GM11168 (cell line): ENCODE results near the gene SIRT5.

Source experiments
- in situ Hi-C: fragments of 300-500 bp; cut with MboI; formaldehyde crosslinking; loops from one replicate; pipeline ENCODE4 v1.12.0; 2022; ENCODE audit warnings: low sequenced_read_pairs; ENCODE audit not compliant: unreplicated experiment

The SIRT5 gene

GRCh38 chr6:13548500-13549210 lies 25.7 kb upstream of the SIRT5 start:
- in situ Hi-C loops: no loop called here

DNA sequence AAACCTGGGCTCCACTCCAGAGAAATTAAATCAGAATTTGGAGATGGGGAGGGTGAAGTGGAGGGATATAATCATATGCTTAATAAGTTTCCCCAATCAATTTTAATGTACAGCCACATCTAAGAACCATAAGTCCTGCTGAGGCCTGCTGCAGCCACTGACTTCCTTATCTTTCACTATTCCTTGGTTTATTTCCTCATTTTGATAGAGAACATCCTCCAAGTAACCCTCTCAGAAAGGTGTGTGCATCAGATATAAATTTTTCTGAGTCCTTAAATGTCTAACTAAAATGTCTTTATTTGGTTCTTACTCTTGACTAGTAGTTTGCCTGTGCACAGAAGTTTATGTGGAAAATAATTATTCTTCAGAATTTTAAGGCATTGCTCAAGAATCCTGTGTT lies 23.7 kb upstream of the SIRT5 start:
- in situ Hi-C loops: no loop called here

DNA sequence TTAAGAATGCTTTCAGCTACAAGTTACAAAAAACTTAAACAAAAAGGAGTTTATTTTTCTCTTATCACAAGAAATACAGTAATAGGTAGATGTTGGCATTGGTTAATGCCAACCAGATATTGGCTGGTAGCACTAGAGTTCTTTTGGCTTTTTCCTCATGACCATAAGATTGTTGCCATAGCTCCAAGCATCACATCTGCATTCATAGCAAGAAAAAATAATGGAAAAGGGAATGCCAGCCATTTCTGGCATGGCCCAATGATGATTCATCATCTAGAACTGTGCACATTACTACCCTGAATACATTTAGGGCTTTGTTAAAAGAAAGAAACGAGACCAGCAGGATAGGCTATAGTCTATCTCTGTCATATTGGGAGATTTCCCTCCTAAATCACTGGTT lies 20.8 kb upstream of the SIRT5 start:
- in situ Hi-C loops: no loop called here

DNA sequence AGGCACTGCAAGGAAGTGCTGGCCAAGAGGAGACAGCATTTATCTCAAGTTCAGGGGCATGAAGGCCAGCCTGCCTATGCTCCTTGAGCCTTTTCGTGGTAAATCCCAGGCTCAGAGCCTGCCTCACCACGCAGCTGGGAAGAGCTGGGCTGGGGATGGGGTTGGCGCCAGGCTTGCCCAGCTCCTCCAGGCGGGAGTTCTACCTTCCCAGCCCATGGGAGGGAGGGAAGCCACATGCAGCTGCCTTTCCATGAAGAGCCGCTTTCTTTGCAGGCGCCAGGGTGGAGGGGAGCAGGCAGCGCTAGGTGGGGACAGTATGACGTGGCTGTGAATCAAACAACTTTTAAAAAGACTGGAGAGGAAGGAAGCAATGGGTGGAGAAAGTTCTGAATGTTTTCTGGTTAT lies 19.5 kb upstream of the SIRT5 start:
- in situ Hi-C loops: no loop called here

DNA sequence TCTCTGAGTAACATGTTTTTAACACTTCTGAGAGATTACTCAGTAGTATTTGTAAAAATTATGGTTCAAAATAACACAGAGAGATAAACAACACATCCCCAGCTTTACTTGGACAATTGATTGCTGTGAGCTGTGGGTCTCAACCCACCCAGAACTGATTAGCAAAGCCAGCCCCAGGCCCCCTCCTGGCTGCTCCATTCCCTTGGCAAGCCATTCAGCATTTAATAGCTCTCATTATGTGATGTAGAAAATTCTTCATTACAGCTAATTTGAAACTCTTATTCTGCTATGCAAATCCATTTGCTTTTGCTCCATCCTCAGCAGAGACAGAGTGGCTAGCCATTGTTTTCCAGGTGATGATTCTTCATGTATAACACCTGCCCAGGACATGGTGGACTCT lies 16.6 kb upstream of the SIRT5 start:
- in situ Hi-C loops: no loop called here

GRCh38 chr6:13558718-13559117 lies 15.7 kb upstream of the SIRT5 start:
- in situ Hi-C loops: no loop called here

DNA sequence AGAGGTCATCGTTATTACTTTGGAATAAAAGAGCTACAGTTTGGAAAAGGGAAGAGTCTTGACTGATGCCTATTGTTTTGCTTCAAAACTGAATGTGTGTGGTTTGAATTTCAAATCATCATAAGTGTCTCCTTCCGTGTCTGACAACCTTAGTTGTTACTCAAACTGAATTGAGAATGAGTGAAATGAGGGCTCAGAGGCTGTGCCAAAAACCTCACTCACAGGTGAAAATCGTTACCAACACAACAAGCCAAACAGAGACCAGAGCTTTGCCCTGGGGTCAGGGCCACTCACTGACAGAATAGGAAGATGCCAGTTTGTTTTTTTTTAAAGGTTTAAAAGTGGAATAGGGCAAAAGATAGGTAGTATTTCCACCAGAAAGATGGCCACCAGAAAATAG lies 15.2 kb upstream of the SIRT5 start:
- in situ Hi-C loops: no loop called here

DNA sequence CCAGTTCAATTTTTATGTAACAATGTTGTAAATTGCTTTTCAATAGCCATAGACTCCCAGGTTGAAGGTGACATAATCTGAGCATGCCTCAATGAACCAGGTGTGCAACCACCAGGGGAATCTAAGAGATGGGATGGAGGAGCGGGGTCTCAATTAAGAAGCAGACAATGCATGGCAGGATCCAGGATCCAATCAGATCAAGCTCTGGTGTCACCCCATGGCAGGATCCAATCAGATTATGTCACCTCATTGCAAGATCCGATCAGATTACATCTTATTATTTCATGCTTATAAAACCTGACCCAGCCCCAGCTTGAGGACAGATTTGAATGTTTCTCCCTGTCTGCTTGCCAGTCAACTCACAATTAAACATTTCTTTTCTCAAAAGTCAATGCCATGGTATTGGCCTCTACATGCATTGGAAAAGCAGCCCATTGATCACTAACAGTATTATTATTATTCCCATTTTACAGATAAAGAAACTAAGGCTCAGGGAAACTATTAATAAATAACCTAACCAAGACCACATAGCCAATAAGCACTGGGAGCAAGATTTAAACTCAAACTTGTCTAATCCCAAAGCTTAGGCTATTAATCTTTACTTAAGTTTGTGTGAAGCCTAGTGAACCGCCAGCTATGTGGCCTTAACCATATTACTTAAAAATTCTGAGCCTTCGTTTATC lies 14.3 kb upstream of the SIRT5 start:
- in situ Hi-C loops: no loop called here

- in situ Hi-C loops: no loop called here
These were observed 13.8 kb upstream of the SIRT5 start for GRCh38 chr6:13560651-13561044.

DNA sequence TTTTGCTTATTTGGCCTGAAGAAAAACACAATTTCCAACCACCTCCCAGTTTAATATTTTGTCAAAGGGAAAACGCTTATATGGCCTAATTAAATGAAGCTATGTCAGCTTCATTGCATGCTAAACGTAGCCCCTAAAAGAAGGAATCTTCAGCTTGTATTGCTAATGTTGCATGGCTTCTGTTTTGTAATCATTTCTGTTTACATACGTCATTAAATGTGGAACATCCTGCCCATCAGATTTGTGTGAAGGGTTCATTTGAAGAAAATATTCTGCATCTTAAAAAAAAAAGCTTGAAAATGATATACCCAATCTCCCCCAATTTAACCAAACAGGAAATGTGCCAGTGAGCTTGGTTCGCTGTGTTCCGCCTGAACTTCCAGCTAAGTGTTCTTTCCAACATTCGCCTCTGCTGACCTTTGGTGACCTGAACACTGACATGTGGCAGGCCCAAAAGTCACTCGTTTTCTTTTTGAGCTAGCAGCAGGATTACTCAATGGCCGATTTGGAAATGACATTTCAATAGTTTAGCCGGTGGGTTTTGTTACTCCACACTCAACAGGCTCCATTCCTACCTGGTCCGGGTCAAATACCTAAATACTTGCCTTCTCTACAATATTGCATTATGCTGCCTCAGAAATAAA lies 12.7 kb upstream of the SIRT5 start:
- in situ Hi-C loops: no loop called here

DNA sequence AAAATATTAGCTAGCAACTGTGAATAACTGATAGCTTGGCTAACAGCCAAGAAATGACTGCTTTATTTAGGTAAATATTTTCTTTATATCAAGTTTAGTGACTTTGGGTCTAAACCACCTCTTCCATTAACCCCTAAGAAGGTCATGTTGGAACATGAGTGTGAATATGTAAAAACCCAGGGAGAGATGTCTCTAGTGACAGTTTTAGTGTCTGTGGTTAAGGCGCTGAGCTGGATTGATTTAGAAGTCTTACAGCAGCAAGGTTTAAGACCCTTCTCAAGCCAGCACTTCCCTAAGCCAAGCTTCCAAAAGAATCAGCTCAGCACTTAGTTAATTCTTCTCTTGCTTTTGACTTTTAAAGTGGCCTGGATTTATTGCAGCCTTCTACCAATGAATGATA lies 11.4 kb upstream of the SIRT5 start:
- in situ Hi-C loops: no loop called here

- in situ Hi-C loops: no loop called here
These were observed 8.5 kb upstream of the SIRT5 start for GRCh38 chr6:13565921-13566320.

DNA sequence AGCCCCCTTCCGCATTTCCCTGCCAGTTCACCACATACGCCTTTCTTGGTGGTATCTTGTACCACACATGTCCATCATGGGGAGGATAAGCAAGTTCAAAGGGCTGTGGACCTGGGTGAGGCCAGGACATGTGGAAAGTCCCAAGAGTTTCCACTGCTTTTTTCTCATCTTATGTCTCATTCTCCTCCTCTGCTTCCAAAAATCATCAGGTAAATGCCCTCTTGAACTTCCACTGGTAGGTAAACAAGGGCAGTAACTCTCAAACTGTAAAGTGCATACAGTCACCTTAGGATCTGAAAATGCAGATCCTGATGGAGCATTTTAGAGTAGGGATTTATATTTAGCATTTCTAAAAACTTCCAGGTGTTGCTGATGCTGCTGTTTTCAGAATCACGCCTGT lies 7.9 kb upstream of the SIRT5 start:
- in situ Hi-C loops: no loop called here

GRCh38 chr6:13568970-13569369 lies 5.4 kb upstream of the SIRT5 start:
- in situ Hi-C loops: no loop called here

DNA sequence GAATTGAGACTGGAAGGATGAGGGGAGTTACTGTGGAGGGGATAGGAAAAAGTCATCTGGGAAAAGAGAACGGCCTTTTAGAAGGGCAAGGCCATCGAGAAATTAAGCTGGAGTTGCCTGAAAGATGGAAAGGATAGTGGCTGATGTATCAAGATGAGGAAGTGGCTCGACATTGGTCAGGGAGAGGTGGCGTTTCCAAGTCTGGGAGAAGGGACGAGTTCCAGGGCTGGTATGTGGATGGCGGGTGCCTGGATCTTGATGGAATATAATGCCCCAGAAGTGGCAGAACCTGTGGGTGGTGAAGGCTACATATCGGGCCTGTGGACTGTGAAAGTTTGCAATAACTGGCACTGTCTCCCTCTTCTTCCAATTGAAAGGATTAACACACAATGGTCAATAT lies 2.2 kb upstream of the SIRT5 start:
- in situ Hi-C loops: no loop called here

GRCh38 chr6:13572951-13573654 lies 1.3 kb upstream of the SIRT5 start:
- in situ Hi-C loops: no loop called here

GRCh38 chr6:13573669-13574110 lies 711 bp upstream of the SIRT5 start:
- in situ Hi-C loops: no loop called here

GRCh38 chr6:13574149-13574570 lies 241 bp upstream of the SIRT5 start:
- in situ Hi-C loops: no loop called here

GRCh38 chr6:13575377-13575775 lies 975 bp downstream of the SIRT5 start:
- in situ Hi-C loops: no loop called here

DNA sequence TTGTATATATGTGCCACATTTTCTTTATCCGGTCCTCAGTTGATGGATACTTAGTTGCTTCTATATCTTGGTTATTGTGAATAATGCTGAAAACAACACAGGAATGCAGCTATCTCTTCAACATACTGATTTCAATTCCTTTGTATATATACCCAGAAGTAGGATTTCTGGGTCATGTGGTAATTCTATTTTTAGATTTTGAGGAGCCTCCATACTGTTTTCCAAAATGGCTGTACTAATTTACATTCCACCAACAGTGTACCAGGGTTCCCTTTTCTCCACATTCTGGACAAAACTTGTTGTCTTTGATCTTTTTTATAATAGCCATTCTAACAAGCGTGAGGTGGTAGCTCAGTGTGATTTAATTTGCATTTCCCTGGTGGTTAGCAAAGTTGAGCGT lies 1.6 kb downstream of the SIRT5 start:
- in situ Hi-C loops: no loop called here

GRCh38 chr6:13577926-13578325 lies 3.5 kb downstream of the SIRT5 start:
- in situ Hi-C loops: no loop called here
